PC-9 (cell line): ENCODE data around the gene TNS1. TPM values are rescaled to one million over a fixed set of nuclear protein-coding genes. Genes with fewer than 3 reads are reported as not detected.

Source experiments
- BruUV-seq: library from RNA; stranded (reverse); fragments of 400-500 nt; replicated peaks from 2 replicates; lab custom pipeline; 2021; lab: Mats Ljungman, UMichigan
- CTCF ChIA-PET: fragments of 300-600 bp; sonication (Branson Sonifier 250); formaldehyde crosslinking; loops from one replicate; lab custom pipeline; 2022; ENCODE audit warnings: antibody characterized with exemption; lab: Charles Lee
- POLR2A ChIA-PET: fragments of 300-600 bp; sonication (Branson Sonifier 250); formaldehyde crosslinking; loops from one replicate; lab custom pipeline; 2022; ENCODE audit warnings: antibody characterized with exemption; ENCODE audit not compliant: unreplicated experiment; lab: Charles Lee
- DNase-seq, 2 experiments: peaks; one replicate each; pipeline versions ENCODE4 v3.0.0 to v3.0.0-alpha.2; 2015 to 2022; ENCODE audit warnings: mixed read lengths in 1 of 2
- H2AFZ ChIP-seq: fragments of 200-600 bp; sonication (generic); 2 replicates; pipeline ENCODE4 v1.8.1; 2017; ENCODE audit warnings: antibody characterized with exemption
- H3F3A ChIP-seq: fragments of 200-600 bp; sonication (generic); 2 replicates; pipeline ENCODE4 v1.8.1; 2017; ENCODE audit warnings: antibody characterized with exemption, mild to moderate bottlenecking, low read depth; ENCODE audit not compliant: insufficient read depth
- H3K27ac ChIP-seq: fragments of 200-600 bp; sonication (generic); 2 replicates; pipeline ENCODE4 v1.6.1; 2016; ENCODE audit warnings: mixed run types
- H3K27me3 ChIP-seq: fragments of 200-600 bp; sonication (generic); 2 replicates; pipeline ENCODE4 v1.6.1; 2016; ENCODE audit warnings: low read depth, mixed run types; ENCODE audit not compliant: insufficient read depth
- H3K36me3 ChIP-seq: fragments of 200-600 bp; sonication (generic); 2 replicates; pipeline ENCODE4 v1.6.1; 2016; ENCODE audit warnings: low read depth, mixed run types
- H3K4me1 ChIP-seq: fragments of 200-600 bp; sonication (generic); replicated peaks from 2 replicates; pipeline ENCODE4 v1.6.1; 2016; ENCODE audit warnings: mixed run types; ENCODE audit not compliant: insufficient read depth
- H3K4me2 ChIP-seq: fragments of 200-600 bp; sonication (generic); 2 replicates; pipeline ENCODE4 v1.6.1; 2017; ENCODE audit warnings: mixed run types
- H3K4me3 ChIP-seq: fragments of 200-600 bp; sonication (generic); 2 replicates; pipeline ENCODE4 v1.6.1; 2016; ENCODE audit warnings: mixed run types
- H3K79me2 ChIP-seq: fragments of 200-600 bp; sonication (generic); 2 replicates; pipeline ENCODE4 v1.6.1; 2017; ENCODE audit warnings: low read depth, mixed run types
- H3K9me2 ChIP-seq: fragments of 200-600 bp; sonication (generic); 2 replicates; pipeline ENCODE4 v1.8.1; 2017; ENCODE audit warnings: mild to moderate bottlenecking; ENCODE audit not compliant: insufficient read depth
- H3K9me3 ChIP-seq: fragments of 200-600 bp; sonication (generic); 2 replicates; pipeline ENCODE4 v1.8.1; 2016; ENCODE audit warnings: low read depth; ENCODE audit not compliant: insufficient read depth
- H4K20me1 ChIP-seq: fragments of 200-600 bp; sonication (generic); 2 replicates; pipeline ENCODE4 v1.8.1; 2017; ENCODE audit not compliant: insufficient read depth
- EZH2 ChIP-seq: fragments of 200-600 bp; sonication (generic); IDR thresholded peaks from 2 replicates; pipeline ENCODE4 v1.8.0; 2017; ENCODE audit warnings: antibody characterized with exemption, low read depth
- intact Hi-C: fragments of 100-400 bp; cut with micrococcal nuclease; formaldehyde crosslinking; loops from one replicate; pipeline ENCODE4 v1.10.0; 2022; ENCODE audit not compliant: unreplicated experiment
- total RNA-seq: library from RNA; stranded (reverse); gene quantifications from 2 replicates; pipeline ENCODE4 v1.2.3, GENCODE V29; 2021
- TF ChIP-seq, protein P1 (sequence below): fragments of 200-600 bp; sonication (generic); conservative IDR thresholded peaks from 2 replicates; pipeline ENCODE4 v1.6.1; 2017; ENCODE audit warnings: mixed run types, antibody characterized with exemption, mild to moderate bottlenecking, moderate library complexity

The TNS1 gene
- total RNA-seq, 1 experiment from 2014 or later: 5.5 TPM

DNA sequence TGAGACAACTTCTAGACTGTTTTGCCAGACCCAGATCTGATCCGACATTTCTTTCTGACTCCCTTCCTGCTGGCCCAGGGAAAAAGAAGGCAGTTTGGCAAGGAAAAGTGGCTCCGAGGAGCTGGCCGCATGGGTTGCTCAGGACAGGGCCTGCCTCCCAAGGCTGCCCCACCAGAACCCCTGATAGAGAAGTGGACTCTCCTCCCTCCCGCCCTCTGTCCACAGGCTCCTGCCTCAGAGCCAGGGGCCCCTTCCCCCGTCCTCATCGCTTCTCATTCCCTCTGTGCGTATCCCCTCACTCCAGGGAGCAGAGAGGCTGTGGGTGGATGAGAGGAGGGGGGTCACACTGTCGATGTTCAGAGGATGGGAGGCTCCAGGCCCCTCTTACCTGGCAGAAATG is 110.2 kb downstream of the TNS1 start:
- intact Hi-C loops: no loop called here
- Histone ChIP-seq H3K27me3 (0 out of 2 replicates have a peak, but pooled peaks cover 7% of the 10 kb centered on the region), H4K20me1 (no peaks in the 10 kb centered on the region), H3K4me2 (no peak overlapping the region), H3K27ac (no peak overlapping the region), H3K4me3 (no peak overlapping the region), H2AFZ (no peak overlapping the region), H3K9me3 (no peaks in the 10 kb centered on the region), H3K36me3 (no peaks in the 10 kb centered on the region), H3K4me1 (no peaks in the 10 kb centered on the region), H3F3A (no peaks in the 10 kb centered on the region), H3K79me2 (no peaks in the 10 kb centered on the region), H3K9me2 (no peaks in the 10 kb centered on the region)
- CTCF ChIA-PET: no interaction called here
- no peak for DNase-seq
- no TSS peak for BruUV-seq
- POLR2A ChIA-PET: no interaction called here
- TF ChIP-seq, protein P1, sequence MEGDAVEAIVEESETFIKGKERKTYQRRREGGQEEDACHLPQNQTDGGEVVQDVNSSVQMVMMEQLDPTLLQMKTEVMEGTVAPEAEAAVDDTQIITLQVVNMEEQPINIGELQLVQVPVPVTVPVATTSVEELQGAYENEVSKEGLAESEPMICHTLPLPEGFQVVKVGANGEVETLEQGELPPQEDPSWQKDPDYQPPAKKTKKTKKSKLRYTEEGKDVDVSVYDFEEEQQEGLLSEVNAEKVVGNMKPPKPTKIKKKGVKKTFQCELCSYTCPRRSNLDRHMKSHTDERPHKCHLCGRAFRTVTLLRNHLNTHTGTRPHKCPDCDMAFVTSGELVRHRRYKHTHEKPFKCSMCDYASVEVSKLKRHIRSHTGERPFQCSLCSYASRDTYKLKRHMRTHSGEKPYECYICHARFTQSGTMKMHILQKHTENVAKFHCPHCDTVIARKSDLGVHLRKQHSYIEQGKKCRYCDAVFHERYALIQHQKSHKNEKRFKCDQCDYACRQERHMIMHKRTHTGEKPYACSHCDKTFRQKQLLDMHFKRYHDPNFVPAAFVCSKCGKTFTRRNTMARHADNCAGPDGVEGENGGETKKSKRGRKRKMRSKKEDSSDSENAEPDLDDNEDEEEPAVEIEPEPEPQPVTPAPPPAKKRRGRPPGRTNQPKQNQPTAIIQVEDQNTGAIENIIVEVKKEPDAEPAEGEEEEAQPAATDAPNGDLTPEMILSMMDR: no peak
- TF ChIP-seq EZH2: no peak

DNA sequence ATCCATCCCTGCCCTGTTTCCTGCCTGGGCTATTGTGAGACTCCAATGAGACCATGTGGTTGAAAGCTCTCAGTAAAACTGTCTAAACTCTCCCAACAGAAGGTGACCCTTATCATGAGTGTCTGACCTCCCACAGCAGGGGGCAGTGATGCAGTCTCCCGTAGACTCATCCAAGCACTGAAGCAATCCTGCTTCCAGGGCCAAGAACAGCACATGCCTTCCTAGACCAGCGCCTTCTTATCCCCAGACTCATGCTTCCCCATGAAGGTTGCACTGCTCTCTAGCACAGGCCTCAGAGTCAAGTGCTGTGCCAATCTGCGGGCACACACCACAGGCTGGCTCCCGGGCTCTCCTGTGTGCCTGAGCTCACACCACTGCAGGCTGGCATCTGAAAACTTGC is 112.3 kb downstream of the TNS1 start:
- H3K4me1 ChIP-seq: no peaks in the 10 kb centered on the region
- H3K27me3 ChIP-seq: 0 out of 2 replicates have a peak, but pooled peaks cover 7% of the 10 kb centered on the region
- intact Hi-C loops: no loop called here
- no peaks in the 10 kb centered on the region for H4K20me1 ChIP-seq
- no peak overlapping the region for H3K4me2 ChIP-seq
- POLR2A ChIA-PET: interaction anchor here (0.7 kb wide), 1 partner anchor 74 kb away, joined by 3 read pairs; no protein-coding TSS in a partner anchor
- no peak overlapping the region for H3K27ac ChIP-seq
- DNase-seq: peak in 1 of 2 experiments; percentile 32
- H3F3A ChIP-seq: no peaks in the 10 kb centered on the region
- no peaks in the 10 kb centered on the region for H3K79me2 ChIP-seq
- TF ChIP-seq, protein P1: no peak
- TF ChIP-seq EZH2: no peak
- CTCF ChIA-PET: no interaction called here
- H3K4me3 ChIP-seq: no peak overlapping the region
- no peaks in the 10 kb centered on the region for H3K9me3 ChIP-seq
- no TSS peak for BruUV-seq
- no peaks in the 10 kb centered on the region for H3K36me3 ChIP-seq
- H2AFZ ChIP-seq: no peak overlapping the region
- no peaks in the 10 kb centered on the region for H3K9me2 ChIP-seq

DNA sequence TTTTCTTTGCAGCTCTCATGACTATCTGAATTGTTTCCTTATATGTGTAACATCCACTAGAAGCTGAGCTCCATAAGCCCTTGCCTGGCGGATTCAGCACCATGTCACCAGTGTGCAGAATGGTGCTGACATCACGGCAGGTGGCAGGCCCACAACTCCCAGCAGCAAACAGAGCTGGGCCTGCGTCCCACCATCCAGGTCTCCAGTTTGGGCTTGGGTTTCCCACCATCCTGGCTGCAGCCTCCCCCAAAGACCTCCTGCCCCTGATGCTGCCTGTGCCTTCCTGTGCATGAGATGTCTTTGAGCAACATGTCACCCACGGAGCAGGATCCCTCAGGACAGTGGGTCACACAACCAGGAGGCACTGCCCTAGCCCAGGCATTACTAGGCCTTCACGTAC is 113.1 kb downstream of the TNS1 start:
- H3K4me3 ChIP-seq: no peak overlapping the region
- ChIA-PET CTCF (no interaction called here), POLR2A (no interaction called here)
- H3K27ac ChIP-seq: no peak overlapping the region
- no peaks in the 10 kb centered on the region for H3F3A ChIP-seq
- no peak for DNase-seq
- no peak overlapping the region for H2AFZ ChIP-seq
- no peak overlapping the region for H3K4me2 ChIP-seq
- no TSS peak for BruUV-seq
- no peaks in the 10 kb centered on the region for H3K9me2 ChIP-seq
- no peaks in the 10 kb centered on the region for H3K4me1 ChIP-seq
- H4K20me1 ChIP-seq: no peaks in the 10 kb centered on the region
- TF ChIP-seq, protein P1: no peak
- no peak for TF ChIP-seq EZH2
- no peaks in the 10 kb centered on the region for H3K9me3 ChIP-seq
- intact Hi-C loops: loop anchor here (5.0 kb wide), 1 partner anchor 148 kb away; no protein-coding TSS in a partner anchor
- H3K79me2 ChIP-seq: no peaks in the 10 kb centered on the region
- 0 out of 2 replicates have a peak, but pooled peaks cover 7% of the 10 kb centered on the region for H3K27me3 ChIP-seq
- no peaks in the 10 kb centered on the region for H3K36me3 ChIP-seq
